ENCODE results near the gene MUSTN1. TPM values are rescaled to one million over a fixed set of nuclear protein-coding genes. Genes with fewer than 3 reads are reported as not detected.

The MUSTN1 gene
- total RNA-seq, 1 experiment from 2014 or later: 0.49 TPM

- TF ChIP-seq TCF7L2 (IDR thresholded peaks at IDR 0.05; ENCODE audit: low read depth, low read length) (no peak), REST (IDR thresholded peaks at IDR 0.05; ENCODE audit: insufficient read depth in 1 of 2, low read depth in 2 of 2, low read length in 1 of 2) (no peak), SIN3A (IDR thresholded peaks at IDR 0.05; ENCODE audit: borderline replicate concordance, insufficient read depth, low read depth, low read length) (no peak), CTCF (IDR thresholded peaks at IDR 0.05) (no peak), POLR2AphosphoS5 (IDR thresholded peaks at IDR 0.05; ENCODE audit: low read depth, low read length) (no peak)
- intact Hi-C loops (cut with micrococcal nuclease; ENCODE audit: unreplicated experiment): no loop called here
- Histone ChIP-seq H3K9me3 (ENCODE audit: control insufficient read depth, insufficient read depth, low read depth, low read length) (no peaks in the 10 kb centered on the region), H3K27ac (ENCODE audit: low read length) (no peak overlapping the region), H3K4me1 (ENCODE audit: control insufficient read depth, insufficient read depth, low read length) (no peaks in the 10 kb centered on the region), H3K36me3 (ENCODE audit: control insufficient read depth, insufficient read depth, low read length) (no peaks in the 10 kb centered on the region), H3K4me3 (ENCODE audit: low read depth in 2 of 2, low read length in 2 of 2) (no peak overlapping the region), H3K27me3 (ENCODE audit: control insufficient read depth, insufficient read depth, low read length) (no peaks in the 10 kb centered on the region)
- POLR2A ChIA-PET: no interaction called here
- in situ Hi-C loops (cut with HindIII; ENCODE audit: low pct_unique_long_range_greater_than_20kb, low sequenced_read_pairs): no loop called here
- DNase-seq (ENCODE audit: low read depth, low spot score): no peak
- CTCF ChIA-PET: no interaction called here
- BruUV-seq (replicated peaks): no TSS peak
- no peak for ATAC-seq
These were observed 31.2 kb upstream of the MUSTN1 start for GRCh38 chr3:52865994-52866393.

GRCh38 chr3:52860424-52860768 lies 25.6 kb upstream of the MUSTN1 start:
- H3K36me3 ChIP-seq (ENCODE audit: control insufficient read depth, insufficient read depth, low read length): no peaks in the 10 kb centered on the region
- DNase-seq (ENCODE audit: low read depth, low spot score): no peak
- BruUV-seq (replicated peaks): no TSS peak
- intact Hi-C loops (cut with micrococcal nuclease; ENCODE audit: unreplicated experiment) (no loop called here), in situ Hi-C loops (cut with HindIII; ENCODE audit: low pct_unique_long_range_greater_than_20kb, low sequenced_read_pairs) (no loop called here)
- CTCF ChIA-PET: no interaction called here
- H3K27me3 ChIP-seq (ENCODE audit: control insufficient read depth, insufficient read depth, low read length): no peaks in the 10 kb centered on the region
- no peaks in the 10 kb centered on the region for H3K4me1 ChIP-seq (ENCODE audit: control insufficient read depth, insufficient read depth, low read length)
- POLR2A ChIA-PET: no interaction called here
- TF ChIP-seq POLR2AphosphoS5 (IDR thresholded peaks at IDR 0.05; ENCODE audit: low read depth, low read length) (no peak), CTCF (IDR thresholded peaks at IDR 0.05) (no peak), REST (IDR thresholded peaks at IDR 0.05; ENCODE audit: insufficient read depth in 1 of 2, low read depth in 2 of 2, low read length in 1 of 2) (no peak), TCF7L2 (IDR thresholded peaks at IDR 0.05; ENCODE audit: low read depth, low read length) (no peak), SIN3A (IDR thresholded peaks at IDR 0.05; ENCODE audit: borderline replicate concordance, insufficient read depth, low read depth, low read length) (no peak)
- no peak overlapping the region for H3K27ac ChIP-seq (ENCODE audit: low read length)
- H3K4me3 ChIP-seq (ENCODE audit: low read depth in 2 of 2, low read length in 2 of 2): no peak overlapping the region
- H3K9me3 ChIP-seq (ENCODE audit: control insufficient read depth, insufficient read depth, low read depth, low read length): no peaks in the 10 kb centered on the region
- no peak for ATAC-seq
